Measurements from ENCODE around the gene DNAH8. TPM values are rescaled to one million over a fixed set of nuclear protein-coding genes. Genes with fewer than 3 reads are reported as not detected.

DNAH8 gene
- total RNA-seq, 1 experiment from 2014 or later, result not detected

GRCh38 chr6:38701551-38701950 is 13.6 kb upstream of the DNAH8 start:
- peaks cover 58% of the 10 kb centered on the region for H3K79me2 ChIP-seq (ENCODE audit: low read depth)

GRCh38 chr6:38702558-38703397 is 12.3 kb upstream of the DNAH8 start, which contains the start of gene GLO1:
TSS of gene GLO1 (minus strand) at chr6:38703145. CDS start at chr6:38703054, 91 bp downstream.
- TSS peak; percentile 60 for BruUV-seq (replicated peaks)
- peak; percentile 96 to 97 for DNase-seq
- H3K36me3 ChIP-seq (ENCODE audit: low read depth), result peaks cover 7% of the 10 kb centered on the region
- H3K4me1 ChIP-seq (replicated peaks; ENCODE audit: insufficient read depth), result no peaks in the 10 kb centered on the region
- H3F3A ChIP-seq (ENCODE audit: insufficient read depth, low read depth), result peaks cover 6% of the 10 kb centered on the region; the same call in 1 of the 2 replicates
- H4K20me1 ChIP-seq (ENCODE audit: insufficient read depth), result no peaks in the 10 kb centered on the region
- H3K27ac ChIP-seq, result peak within 1 kb of the TSS; percentile 82
- ChIA-PET POLR2A (ENCODE audit: unreplicated experiment) (interaction anchor here (0.6 to 0.7 kb wide), 9 partner anchors 32 to 1445 kb away, joined by 6 to 27 read pairs (median 18); partner anchors contain the start of genes TBC1D22B and TMEM217), CTCF (interaction anchor here (0.6 to 0.7 kb wide), 8 partner anchors 10 to 479 kb away, joined by 3 to 14 read pairs (median 8); no protein-coding TSS in a partner anchor)
- peak within 1 kb of the TSS; percentile 95 for H3K4me2 ChIP-seq
- peaks cover 48% of the 10 kb centered on the region for H3K79me2 ChIP-seq (ENCODE audit: low read depth)
- no peaks in the 10 kb centered on the region for H3K9me3 ChIP-seq (ENCODE audit: insufficient read depth, low read depth)
- H3K27me3 ChIP-seq (ENCODE audit: insufficient read depth, low read depth), result no peaks in the 10 kb centered on the region
- H3K9me2 ChIP-seq (ENCODE audit: insufficient read depth), result no peaks in the 10 kb centered on the region
- intact Hi-C loops (cut with micrococcal nuclease; ENCODE audit: unreplicated experiment), result no loop called here
- peak within 1 kb of the TSS; percentile 91 for H2AFZ ChIP-seq
- H3K4me3 ChIP-seq, result peak within 1 kb of the TSS; percentile 83
- no peak for TF ChIP-seq CTCF (conservative IDR thresholded peaks at IDR 0.05)
- no peak for TF ChIP-seq EZH2 (IDR thresholded peaks at IDR 0.05; ENCODE audit: low read depth)

More at GRCh38 chr6:38701551-38701950, 13.6 kb upstream of the DNAH8 start:
- no peaks in the 10 kb centered on the region for H3K9me3 ChIP-seq (ENCODE audit: insufficient read depth, low read depth)
- no peaks in the 10 kb centered on the region for H3K4me1 ChIP-seq (replicated peaks; ENCODE audit: insufficient read depth)
- peaks cover 6% of the 10 kb centered on the region; the same call in 1 of the 2 replicates for H3F3A ChIP-seq (ENCODE audit: insufficient read depth, low read depth)
- 0 out of 2 replicates have a peak, but pooled peaks cover 9% of the 10 kb centered on the region for H4K20me1 ChIP-seq (ENCODE audit: insufficient read depth)
- H3K27me3 ChIP-seq (ENCODE audit: insufficient read depth, low read depth), result no peaks in the 10 kb centered on the region
- no peaks in the 10 kb centered on the region for H3K9me2 ChIP-seq (ENCODE audit: insufficient read depth)
- POLR2A ChIA-PET (ENCODE audit: unreplicated experiment), result no interaction called here
- CTCF ChIA-PET, result no interaction called here
- no peak for TF ChIP-seq EZH2 (IDR thresholded peaks at IDR 0.05; ENCODE audit: low read depth)
- no peak for TF ChIP-seq CTCF (conservative IDR thresholded peaks at IDR 0.05)
- DNase-seq, result no peak
- H3K4me3 ChIP-seq, result no peak overlapping the region
- peak overlapping the region; percentile 95 for H3K4me2 ChIP-seq
- H2AFZ ChIP-seq, result no peak overlapping the region
- intact Hi-C loops (cut with micrococcal nuclease; ENCODE audit: unreplicated experiment), result no loop called here
- no TSS peak for BruUV-seq (replicated peaks)
- H3K36me3 ChIP-seq (ENCODE audit: low read depth), result peaks cover 10% of the 10 kb centered on the region
- H3K27ac ChIP-seq, result no peak overlapping the region

GRCh38 chr6:38703949-38704590 is 11.0 kb upstream of the DNAH8 start:
- no peak for TF ChIP-seq EZH2 (IDR thresholded peaks at IDR 0.05; ENCODE audit: low read depth)
- TF ChIP-seq CTCF (conservative IDR thresholded peaks at IDR 0.05), result no peak
- Histone ChIP-seq H3K9me2 (ENCODE audit: insufficient read depth) (no peaks in the 10 kb centered on the region), H3K4me2 (no peak overlapping the region), H3K27ac (no peak overlapping the region), H3K27me3 (ENCODE audit: insufficient read depth, low read depth) (no peaks in the 10 kb centered on the region), H3K9me3 (ENCODE audit: insufficient read depth, low read depth) (no peaks in the 10 kb centered on the region), H2AFZ (no peak overlapping the region), H3K36me3 (ENCODE audit: low read depth) (peaks cover 7% of the 10 kb centered on the region), H4K20me1 (ENCODE audit: insufficient read depth) (no peaks in the 10 kb centered on the region), H3K79me2 (ENCODE audit: low read depth) (peaks cover 37% of the 10 kb centered on the region), H3K4me1 (replicated peaks; ENCODE audit: insufficient read depth) (no peaks in the 10 kb centered on the region), H3K4me3 (no peak overlapping the region), H3F3A (ENCODE audit: insufficient read depth, low read depth) (peaks cover 6% of the 10 kb centered on the region; the same call in 1 of the 2 replicates)
- POLR2A ChIA-PET (ENCODE audit: unreplicated experiment), result interaction anchor here (0.6 kb wide), 1 partner anchor 1851 kb away, joined by 6 read pairs; no protein-coding TSS in a partner anchor
- BruUV-seq (replicated peaks), result no TSS peak
- intact Hi-C loops (cut with micrococcal nuclease; ENCODE audit: unreplicated experiment), result no loop called here
- CTCF ChIA-PET, result interaction anchor here (0.6 to 0.7 kb wide), 2 partner anchors 12 to 100 kb away, joined by 6 to 7 read pairs; no protein-coding TSS in a partner anchor
- DNase-seq, result no peak

All from PC-9 (cell line).